ENCODE measurements around the gene DDR1.

DDR1 gene

DNA sequence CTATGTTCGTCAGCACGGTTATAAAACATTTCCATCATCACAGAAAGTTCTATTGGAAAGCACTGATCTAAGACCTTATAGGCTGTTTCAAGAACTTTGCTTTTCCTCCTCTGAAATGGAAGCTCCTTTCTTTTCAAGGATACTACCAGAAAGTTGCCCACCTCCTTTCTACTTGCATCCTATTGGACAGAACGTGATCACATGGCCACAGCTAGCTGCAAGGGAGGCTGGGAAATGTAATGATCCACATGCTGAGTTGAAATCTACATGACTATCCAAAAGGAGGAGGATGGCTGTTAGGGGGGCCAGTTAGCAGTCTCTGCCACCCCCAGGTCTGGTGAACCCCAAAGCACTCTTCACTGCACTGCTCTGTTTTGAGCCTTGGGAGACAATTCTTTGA lies 44.4 kb downstream of the DDR1 start:
- DNase-seq (ENCODE audit: insufficient read length, low spot score), result no peak

DNA sequence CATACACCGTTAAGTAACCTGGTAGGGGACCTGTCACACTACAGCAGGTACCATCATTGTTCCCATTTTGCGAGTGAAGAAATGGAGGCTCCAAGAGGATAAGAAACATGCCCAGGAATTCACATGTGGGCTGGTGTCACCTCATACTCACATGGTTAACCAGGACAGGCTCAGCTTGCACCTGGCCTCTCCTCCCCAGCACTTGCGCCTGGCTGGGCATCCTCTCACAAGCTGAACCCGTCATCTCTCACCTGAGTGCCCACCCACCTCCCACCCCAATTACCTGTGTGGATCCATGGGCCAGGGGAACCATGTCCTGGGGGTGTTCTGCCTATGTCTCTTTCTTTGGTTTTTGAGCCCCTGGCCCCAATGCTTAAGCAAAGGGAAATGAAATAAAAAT lies 46.2 kb downstream of the DDR1 start:
- DNase-seq (ENCODE audit: insufficient read length, low spot score) (no peak), FAIRE-seq (no peak)
- TF ChIP-seq POU2F2 (IDR thresholded peaks at IDR 0.05; ENCODE audit: low read depth, low read length) (no peak), TAF1 (IDR thresholded peaks at IDR 0.05; ENCODE audit: low read depth, low read length) (no peak), POLR2AphosphoS5 (IDR thresholded peaks at IDR 0.05; ENCODE audit: low read depth, low read length) (no peak), POLR2A (IDR thresholded peaks at IDR 0.05; ENCODE audit: low read depth, low read length) (no peak), SPI1 (IDR thresholded peaks at IDR 0.05; ENCODE audit: low read depth, low read length) (no peak), PAX5 (IDR thresholded peaks at IDR 0.05; ENCODE audit: insufficient read depth, low read length, severe bottlenecking) (no peak)

More for the DNA sequence above, 44.4 kb downstream of the DDR1 start:
- no peak for TF ChIP-seq TAF1 (IDR thresholded peaks at IDR 0.05; ENCODE audit: low read depth, low read length)
- TF ChIP-seq PAX5 (IDR thresholded peaks at IDR 0.05; ENCODE audit: insufficient read depth, low read length, severe bottlenecking), result no peak
- TF ChIP-seq POLR2A (IDR thresholded peaks at IDR 0.05; ENCODE audit: low read depth, low read length), result no peak
- TF ChIP-seq POU2F2 (IDR thresholded peaks at IDR 0.05; ENCODE audit: low read depth, low read length), result no peak
- no peak for TF ChIP-seq SPI1 (IDR thresholded peaks at IDR 0.05; ENCODE audit: low read depth, low read length)
- no peak for TF ChIP-seq POLR2AphosphoS5 (IDR thresholded peaks at IDR 0.05; ENCODE audit: low read depth, low read length)
- no peak for FAIRE-seq

DNA sequence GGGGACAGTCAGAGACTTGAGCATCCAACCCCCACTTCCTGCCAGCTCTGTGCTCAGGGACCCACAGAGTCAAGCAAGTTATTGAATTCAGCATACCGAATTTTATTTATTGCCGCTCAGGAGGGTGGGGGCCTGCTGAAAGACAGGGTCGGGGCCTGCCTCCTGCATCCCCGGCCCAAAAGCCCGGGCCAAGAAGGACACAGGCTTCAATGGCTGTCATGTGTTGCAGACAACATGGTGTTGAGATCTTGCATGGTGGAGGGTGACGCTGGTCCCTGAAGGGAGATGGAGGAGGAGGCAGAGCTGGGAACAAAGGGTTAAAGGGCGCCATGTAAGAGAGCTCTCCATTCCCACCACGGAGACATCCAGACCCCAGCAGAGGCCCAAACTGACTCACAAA lies 47.0 kb downstream of the DDR1 start:
- FAIRE-seq (no peak), DNase-seq (ENCODE audit: insufficient read length, low spot score) (no peak)
- TF ChIP-seq POLR2A (IDR thresholded peaks at IDR 0.05; ENCODE audit: low read depth, low read length), result no peak
- TF ChIP-seq SPI1 (IDR thresholded peaks at IDR 0.05; ENCODE audit: low read depth, low read length), result no peak
- TF ChIP-seq POU2F2 (IDR thresholded peaks at IDR 0.05; ENCODE audit: low read depth, low read length), result no peak
- no peak for TF ChIP-seq TAF1 (IDR thresholded peaks at IDR 0.05; ENCODE audit: low read depth, low read length)
- no peak for TF ChIP-seq POLR2AphosphoS5 (IDR thresholded peaks at IDR 0.05; ENCODE audit: low read depth, low read length)
- no peak for TF ChIP-seq PAX5 (IDR thresholded peaks at IDR 0.05; ENCODE audit: insufficient read depth, low read length, severe bottlenecking)

DNA sequence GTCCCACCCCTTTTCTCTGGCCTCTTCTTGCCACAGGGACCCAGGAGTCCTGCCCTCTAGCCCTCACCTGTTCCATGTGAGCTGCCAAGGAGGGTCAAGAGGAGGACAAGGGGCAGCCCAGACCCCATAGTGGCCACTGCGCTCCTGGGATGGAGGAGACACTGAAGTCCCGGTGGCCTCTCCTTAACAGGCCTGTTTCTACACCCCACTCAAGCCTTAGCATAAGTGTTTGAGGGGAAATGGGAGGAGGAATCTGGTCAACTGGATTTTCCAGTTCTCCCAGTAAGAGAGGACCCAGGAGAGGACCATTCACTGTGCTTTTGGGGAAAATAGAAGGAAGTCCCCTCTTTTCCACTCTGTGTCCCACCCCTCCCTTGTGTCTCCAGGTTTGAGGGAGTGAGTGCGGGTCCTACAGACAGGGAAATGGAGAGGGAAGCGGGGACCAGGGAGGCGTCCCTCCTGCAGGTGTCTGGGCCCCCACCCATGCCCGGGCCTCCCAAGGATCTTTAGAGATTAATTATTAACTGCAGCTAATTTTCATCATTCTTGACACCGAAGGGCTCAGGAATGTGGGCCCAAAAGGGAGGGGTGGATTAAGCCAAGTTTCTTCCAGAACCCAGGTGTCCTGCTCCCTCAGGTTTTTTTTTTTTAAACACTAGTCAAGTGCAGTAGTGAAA lies 47.8 kb downstream of the DDR1 start, which contains the start of gene SFTA2:
Gene SFTA2, minus strand, starts transcription at position 202 of the 677 bp plus-strand sequence. Its CDS starts 74 bp downstream, at position 128.
- TF ChIP-seq POLR2A (IDR thresholded peaks at IDR 0.05; ENCODE audit: low read depth, low read length) (no peak), POLR2AphosphoS5 (IDR thresholded peaks at IDR 0.05; ENCODE audit: low read depth, low read length) (no peak), TAF1 (IDR thresholded peaks at IDR 0.05; ENCODE audit: low read depth, low read length) (no peak), SPI1 (IDR thresholded peaks at IDR 0.05; ENCODE audit: low read depth, low read length) (no peak), POU2F2 (IDR thresholded peaks at IDR 0.05; ENCODE audit: low read depth, low read length) (no peak), PAX5 (IDR thresholded peaks at IDR 0.05; ENCODE audit: insufficient read depth, low read length, severe bottlenecking) (no peak)
- DNase-seq (ENCODE audit: insufficient read length, low spot score) (no peak), FAIRE-seq (no peak)

DNA sequence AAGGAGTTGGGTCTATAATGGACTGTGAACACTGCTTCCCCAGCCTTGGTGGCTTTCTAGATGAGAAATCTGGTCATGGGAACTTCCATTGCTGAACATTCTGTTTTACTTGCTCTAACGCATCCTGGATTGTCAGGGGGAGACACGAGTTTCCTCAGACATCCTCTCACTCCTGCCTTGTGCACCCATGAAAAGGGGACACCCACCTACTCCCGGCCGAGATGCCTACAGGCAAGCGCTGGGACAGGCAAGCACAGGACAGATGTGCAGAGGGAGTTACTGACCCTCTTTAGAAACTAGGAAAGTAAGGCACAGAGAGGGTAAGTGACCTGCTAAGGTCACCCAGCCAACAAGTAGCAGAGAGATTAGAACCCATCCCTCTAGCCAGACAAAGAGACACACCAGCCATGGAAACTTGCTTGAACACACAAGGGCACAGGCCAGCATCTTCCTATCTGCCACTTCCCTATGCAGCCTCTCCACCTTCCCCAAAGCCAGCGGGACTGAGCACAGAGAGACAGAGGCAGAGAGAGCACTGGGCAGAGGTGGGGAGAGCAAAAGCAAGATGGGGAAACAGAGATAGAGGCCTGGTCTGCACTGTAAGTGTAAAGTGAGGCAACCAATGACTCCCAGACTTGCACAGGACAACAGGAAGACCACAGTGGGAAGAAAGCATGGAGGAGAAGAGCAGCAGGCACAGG lies 48.5 kb downstream of the DDR1 start:
- DNase-seq (ENCODE audit: insufficient read length, low spot score), result no peak
- no peak for TF ChIP-seq POU2F2 (IDR thresholded peaks at IDR 0.05; ENCODE audit: low read depth, low read length)
- TF ChIP-seq POLR2A (IDR thresholded peaks at IDR 0.05; ENCODE audit: low read depth, low read length), result no peak
- TF ChIP-seq PAX5 (IDR thresholded peaks at IDR 0.05; ENCODE audit: insufficient read depth, low read length, severe bottlenecking), result no peak
- TF ChIP-seq TAF1 (IDR thresholded peaks at IDR 0.05; ENCODE audit: low read depth, low read length), result no peak
- no peak for TF ChIP-seq POLR2AphosphoS5 (IDR thresholded peaks at IDR 0.05; ENCODE audit: low read depth, low read length)
- TF ChIP-seq SPI1 (IDR thresholded peaks at IDR 0.05; ENCODE audit: low read depth, low read length), result no peak
- FAIRE-seq, result no peak

DNA sequence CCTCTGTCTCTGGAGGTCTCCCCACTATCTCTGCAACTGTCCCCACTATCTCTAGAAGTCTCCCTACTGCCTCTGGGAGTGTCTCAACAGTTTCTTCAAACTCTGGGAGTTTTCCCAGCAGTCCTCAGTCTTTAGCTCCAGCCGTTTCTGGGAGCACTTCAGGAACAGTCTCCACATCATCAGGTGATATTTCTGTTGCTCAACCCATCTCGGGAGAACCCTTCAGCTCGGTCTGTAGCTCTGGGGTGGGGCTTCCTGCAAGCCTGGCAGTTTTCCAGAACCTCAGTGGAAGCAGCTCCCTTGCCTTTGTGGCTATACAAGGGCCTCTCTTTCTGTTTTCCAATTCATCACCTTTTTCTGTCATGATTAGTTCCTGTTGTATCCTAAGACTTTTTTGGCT lies 50.7 kb downstream of the DDR1 start:
- no peak for FAIRE-seq
- TF ChIP-seq POLR2AphosphoS5 (IDR thresholded peaks at IDR 0.05; ENCODE audit: low read depth, low read length), result no peak
- no peak for TF ChIP-seq TAF1 (IDR thresholded peaks at IDR 0.05; ENCODE audit: low read depth, low read length)
- TF ChIP-seq SPI1 (IDR thresholded peaks at IDR 0.05; ENCODE audit: low read depth, low read length), result no peak
- no peak for TF ChIP-seq POU2F2 (IDR thresholded peaks at IDR 0.05; ENCODE audit: low read depth, low read length)
- no peak for TF ChIP-seq PAX5 (IDR thresholded peaks at IDR 0.05; ENCODE audit: insufficient read depth, low read length, severe bottlenecking)
- TF ChIP-seq POLR2A (IDR thresholded peaks at IDR 0.05; ENCODE audit: low read depth, low read length), result no peak
- DNase-seq (ENCODE audit: insufficient read length, low spot score), result no peak

DNA sequence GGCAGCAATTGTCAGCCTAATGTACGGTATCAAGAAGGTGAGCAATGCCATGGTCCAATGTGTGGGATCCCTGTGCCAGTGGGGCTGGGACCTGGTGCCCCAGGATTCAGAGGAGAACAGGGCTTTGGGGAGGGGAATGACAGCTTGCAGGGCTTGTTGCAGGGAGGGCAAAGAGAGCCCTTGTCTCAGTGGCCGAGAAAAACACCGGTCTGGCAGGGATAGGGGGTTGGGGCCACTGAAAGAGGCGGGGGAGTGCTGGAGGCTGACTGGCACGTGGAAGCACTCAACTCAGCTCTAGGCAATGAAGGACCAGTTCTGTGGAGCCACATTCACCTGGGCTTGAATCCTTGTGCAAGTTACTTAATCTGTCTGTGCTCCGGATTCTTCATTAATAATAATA lies 52.9 kb downstream of the DDR1 start:
- TF ChIP-seq TAF1 (IDR thresholded peaks at IDR 0.05; ENCODE audit: low read depth, low read length) (no peak), PAX5 (IDR thresholded peaks at IDR 0.05; ENCODE audit: insufficient read depth, low read length, severe bottlenecking) (no peak), POLR2AphosphoS5 (IDR thresholded peaks at IDR 0.05; ENCODE audit: low read depth, low read length) (no peak), POLR2A (IDR thresholded peaks at IDR 0.05; ENCODE audit: low read depth, low read length) (no peak), POU2F2 (IDR thresholded peaks at IDR 0.05; ENCODE audit: low read depth, low read length) (no peak), SPI1 (IDR thresholded peaks at IDR 0.05; ENCODE audit: low read depth, low read length) (no peak)
- DNase-seq (ENCODE audit: insufficient read length, low spot score) (no peak), FAIRE-seq (no peak)

DNA sequence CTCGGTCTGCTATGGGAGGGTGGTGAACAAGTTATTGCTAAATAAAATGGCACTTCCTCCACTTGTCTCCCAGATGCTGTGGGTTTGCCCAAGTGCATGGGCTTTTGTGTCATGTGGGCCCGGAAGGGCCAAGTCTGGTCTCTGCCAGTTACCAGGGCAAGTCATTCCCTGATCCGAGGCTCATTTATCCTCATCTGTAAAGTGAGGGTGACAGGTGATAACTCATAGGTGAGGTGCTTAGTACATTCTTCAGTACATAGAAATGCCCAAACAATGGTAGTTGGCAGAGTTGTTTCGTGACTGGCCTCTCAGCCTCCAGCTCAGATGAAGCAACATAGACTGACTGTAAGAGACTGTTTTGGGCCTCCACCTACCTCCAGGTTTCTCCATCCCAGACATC lies 54.4 kb downstream of the DDR1 start:
- TF ChIP-seq PAX5 (IDR thresholded peaks at IDR 0.05; ENCODE audit: insufficient read depth, low read length, severe bottlenecking) (no peak), POU2F2 (IDR thresholded peaks at IDR 0.05; ENCODE audit: low read depth, low read length) (no peak), TAF1 (IDR thresholded peaks at IDR 0.05; ENCODE audit: low read depth, low read length) (no peak), SPI1 (IDR thresholded peaks at IDR 0.05; ENCODE audit: low read depth, low read length) (no peak), POLR2AphosphoS5 (IDR thresholded peaks at IDR 0.05; ENCODE audit: low read depth, low read length) (no peak), POLR2A (IDR thresholded peaks at IDR 0.05; ENCODE audit: low read depth, low read length) (no peak)
- no peak for FAIRE-seq
- DNase-seq (ENCODE audit: insufficient read length, low spot score), result no peak

DNA sequence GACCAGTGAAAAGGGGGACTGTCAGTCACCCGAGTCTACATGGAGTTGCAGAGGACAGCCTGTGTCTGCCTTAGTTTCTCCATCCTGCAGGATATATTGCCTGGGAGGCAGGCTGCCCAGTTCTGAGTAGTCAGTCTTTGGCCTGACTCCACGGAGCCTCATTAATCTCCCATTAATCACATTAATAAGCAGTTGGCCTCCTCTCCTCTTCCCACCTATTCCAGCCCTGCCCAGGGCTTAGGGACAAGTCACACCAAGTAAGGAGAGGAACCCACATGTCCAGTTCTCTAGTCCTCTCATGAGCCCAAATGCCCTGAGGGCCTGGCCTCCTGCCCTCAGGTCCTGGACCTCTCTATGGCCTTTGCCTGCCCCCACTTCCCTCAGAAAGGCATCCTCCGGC lies 55.2 kb downstream of the DDR1 start:
- DNase-seq (ENCODE audit: insufficient read length, low spot score), result no peak
- FAIRE-seq, result no peak
- TF ChIP-seq POLR2A (IDR thresholded peaks at IDR 0.05; ENCODE audit: low read depth, low read length), result no peak
- no peak for TF ChIP-seq TAF1 (IDR thresholded peaks at IDR 0.05; ENCODE audit: low read depth, low read length)

All from GM12891 (cell line).